Right atrium auricular region (tissue), 2 donors: ENCODE results near the gene LRIG1. TPM values are rescaled to one million over a fixed set of nuclear protein-coding genes. Genes with fewer than 3 reads are reported as not detected.

ENCODE experiments used
- DNase-seq: peaks from one replicate; pipeline ENCODE4 v3.0.0-alpha.2; 2019; ENCODE audit warnings: low spot score
- H3K27ac ChIP-seq, 2 donors: fragments of 200-600 bp; sonication (generic); 1 replicate in 1 of 2; 2 replicates in 1 of 2; pipeline ENCODE4 v1.5.1; 2016 to 2019
- H3K27me3 ChIP-seq, 2 donors: fragments of 200-600 bp; sonication (generic); one replicate each; pipeline versions ENCODE4 v1.5.1 to v1.6.0; 2017 to 2019
- H3K36me3 ChIP-seq: fragments of 200-600 bp; sonication (generic); one replicate; pipeline ENCODE4 v1.5.1; 2016
- H3K4me1 ChIP-seq, 2 donors: fragments of 200-600 bp; sonication (generic); one replicate each; pipeline versions ENCODE4 v1.5.1 to v1.6.0; 2017 to 2019
- H3K4me3 ChIP-seq, 2 donors: fragments of 200-600 bp; sonication (generic); 1 replicate in 1 of 2; 2 replicates in 1 of 2; pipeline ENCODE4 v1.5.1; 2017 to 2019; ENCODE audit warnings: mild to moderate bottlenecking in 1 of 2, moderate library complexity in 1 of 2
- H3K9me3 ChIP-seq, 2 donors: fragments of 200-600 bp; sonication (generic); one replicate each; pipeline ENCODE4 v1.5.1; 2019
- total RNA-seq, 2 donors: library from RNA; depleted of rRNA; stranded (reverse); fragments of >200 nt; gene quantifications; one replicate each; pipeline ENCODE4 v1.1.0, GENCODE V29; 2016
- TF ChIP-seq, protein P1 (sequence below), 2 donors: fragments of 200-600 bp; sonication (generic); IDR thresholded peaks; one replicate each; pipeline ENCODE4 v1.5.1; 2019; ENCODE audit warnings: antibody characterized with exemption in 2 of 2

The LRIG1 gene
- total RNA-seq, 2 donors from 2014 or later, result 147 to 179 TPM

DNA sequence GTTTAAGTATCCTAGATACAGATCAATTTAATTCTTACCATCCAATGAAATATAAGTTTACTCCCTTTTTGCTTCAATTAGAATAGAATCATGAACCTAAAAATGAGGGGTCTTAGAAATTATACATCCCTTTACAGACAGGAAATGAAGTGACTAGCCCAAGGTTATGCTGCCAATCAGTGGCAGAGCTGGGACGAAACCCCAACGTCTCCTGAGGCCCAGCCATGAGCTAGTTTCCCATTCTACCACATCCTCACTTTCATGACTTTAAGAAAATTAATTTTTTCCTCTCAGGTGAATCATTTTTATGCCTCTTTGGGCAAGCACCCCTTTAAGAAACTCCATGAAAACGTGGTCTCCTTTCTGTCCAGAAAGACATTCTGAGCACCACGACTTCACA lies 11.2 kb downstream of the LRIG1 start:
- Histone ChIP-seq H3K4me3 (no peak overlapping the region), H3K27ac (peak overlapping the region; percentile 93 to 97), H3K9me3 (no peaks in the 10 kb centered on the region), H3K27me3 (no peaks in the 10 kb centered on the region), H3K36me3 (no peaks in the 10 kb centered on the region), H3K4me1 (peaks cover 0 to 83% of the 10 kb centered on the region in 2 donors)
- no peak for DNase-seq
- TF ChIP-seq, protein P1, sequence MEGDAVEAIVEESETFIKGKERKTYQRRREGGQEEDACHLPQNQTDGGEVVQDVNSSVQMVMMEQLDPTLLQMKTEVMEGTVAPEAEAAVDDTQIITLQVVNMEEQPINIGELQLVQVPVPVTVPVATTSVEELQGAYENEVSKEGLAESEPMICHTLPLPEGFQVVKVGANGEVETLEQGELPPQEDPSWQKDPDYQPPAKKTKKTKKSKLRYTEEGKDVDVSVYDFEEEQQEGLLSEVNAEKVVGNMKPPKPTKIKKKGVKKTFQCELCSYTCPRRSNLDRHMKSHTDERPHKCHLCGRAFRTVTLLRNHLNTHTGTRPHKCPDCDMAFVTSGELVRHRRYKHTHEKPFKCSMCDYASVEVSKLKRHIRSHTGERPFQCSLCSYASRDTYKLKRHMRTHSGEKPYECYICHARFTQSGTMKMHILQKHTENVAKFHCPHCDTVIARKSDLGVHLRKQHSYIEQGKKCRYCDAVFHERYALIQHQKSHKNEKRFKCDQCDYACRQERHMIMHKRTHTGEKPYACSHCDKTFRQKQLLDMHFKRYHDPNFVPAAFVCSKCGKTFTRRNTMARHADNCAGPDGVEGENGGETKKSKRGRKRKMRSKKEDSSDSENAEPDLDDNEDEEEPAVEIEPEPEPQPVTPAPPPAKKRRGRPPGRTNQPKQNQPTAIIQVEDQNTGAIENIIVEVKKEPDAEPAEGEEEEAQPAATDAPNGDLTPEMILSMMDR (IDR thresholded peaks at IDR 0.05), result no peak

DNA sequence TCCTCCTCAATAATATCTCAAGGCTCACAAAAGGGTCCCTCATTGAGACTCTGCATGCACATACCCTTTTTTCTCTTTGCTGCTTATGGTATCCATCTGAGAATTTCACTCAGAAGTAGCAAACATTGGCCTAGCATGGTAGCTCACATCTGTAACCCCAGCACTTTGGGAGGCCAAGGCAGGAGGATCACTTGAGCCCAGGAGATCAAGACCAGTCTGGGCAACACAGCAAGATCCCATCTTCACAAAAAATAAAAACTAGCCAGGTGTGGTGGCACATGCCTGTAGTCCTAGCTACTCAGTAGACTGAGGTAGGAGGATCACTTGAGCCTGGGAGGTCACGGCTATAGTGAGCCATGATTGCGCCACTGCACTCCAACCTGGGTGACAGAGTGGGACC lies 11.7 kb downstream of the LRIG1 start:
- DNase-seq, result no peak
- no peaks in the 10 kb centered on the region for H3K27me3 ChIP-seq
- no peaks in the 10 kb centered on the region for H3K36me3 ChIP-seq
- H3K27ac ChIP-seq, result peak overlapping the region; percentile 93 to 97
- H3K4me3 ChIP-seq, result no peak overlapping the region
- TF ChIP-seq, protein P1 (IDR thresholded peaks at IDR 0.05), result no peak
- peaks cover 0 to 83% of the 10 kb centered on the region in 2 donors for H3K4me1 ChIP-seq
- no peaks in the 10 kb centered on the region for H3K9me3 ChIP-seq

DNA sequence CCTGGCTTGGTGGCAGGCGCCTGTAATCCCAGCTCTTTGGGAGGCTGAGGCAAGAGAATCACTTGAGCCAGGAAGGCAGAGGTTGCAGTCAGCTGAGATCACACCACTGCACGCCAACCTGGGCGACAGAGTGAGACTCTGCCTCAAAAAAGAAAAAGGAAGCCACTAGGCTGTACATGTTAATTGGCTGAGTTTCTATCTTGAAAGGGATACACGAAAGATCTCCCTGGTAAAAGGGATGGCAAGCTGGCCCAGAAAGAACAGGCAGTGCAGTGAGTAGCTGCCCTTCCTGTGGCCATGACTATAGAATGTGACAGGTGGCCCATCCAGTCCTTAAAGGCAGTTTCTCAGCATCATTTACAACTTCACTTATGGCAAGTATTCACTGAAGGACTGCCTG lies 12.3 kb downstream of the LRIG1 start:
- H3K4me3 ChIP-seq, result no peak overlapping the region
- no peak for DNase-seq
- H3K36me3 ChIP-seq, result no peaks in the 10 kb centered on the region
- peak overlapping the region; percentile 93 to 97 for H3K27ac ChIP-seq
- peaks cover 0 to 83% of the 10 kb centered on the region in 2 donors for H3K4me1 ChIP-seq
- TF ChIP-seq, protein P1 (IDR thresholded peaks at IDR 0.05), result no peak
- no peaks in the 10 kb centered on the region for H3K27me3 ChIP-seq
- no peaks in the 10 kb centered on the region for H3K9me3 ChIP-seq

DNA sequence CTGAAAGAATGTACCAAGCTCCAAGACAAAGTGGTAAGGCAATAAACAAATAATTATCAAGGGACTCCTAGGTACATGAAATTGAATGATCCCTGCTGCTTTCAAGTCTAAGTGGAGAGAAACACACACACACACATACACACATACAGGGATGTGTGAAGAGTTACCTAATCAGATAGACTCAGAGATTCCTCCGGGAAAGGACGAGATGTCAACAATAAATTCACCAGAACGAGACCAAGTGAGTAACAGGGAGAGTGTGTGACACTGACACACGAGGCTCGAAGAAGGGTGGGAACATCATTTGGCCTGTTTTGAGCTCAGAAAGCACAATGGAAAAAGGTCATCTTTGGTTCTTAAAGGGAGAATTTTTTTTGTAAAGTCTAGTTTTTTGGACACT lies 13.4 kb downstream of the LRIG1 start:
- Histone ChIP-seq H3K4me3 (no peak overlapping the region), H3K4me1 (peaks cover 0 to 83% of the 10 kb centered on the region in 2 donors), H3K27ac (peak overlapping the region; percentile 93 to 97), H3K27me3 (no peaks in the 10 kb centered on the region), H3K9me3 (no peaks in the 10 kb centered on the region), H3K36me3 (no peaks in the 10 kb centered on the region)
- TF ChIP-seq, protein P1 (IDR thresholded peaks at IDR 0.05), result no peak
- DNase-seq, result no peak

DNA sequence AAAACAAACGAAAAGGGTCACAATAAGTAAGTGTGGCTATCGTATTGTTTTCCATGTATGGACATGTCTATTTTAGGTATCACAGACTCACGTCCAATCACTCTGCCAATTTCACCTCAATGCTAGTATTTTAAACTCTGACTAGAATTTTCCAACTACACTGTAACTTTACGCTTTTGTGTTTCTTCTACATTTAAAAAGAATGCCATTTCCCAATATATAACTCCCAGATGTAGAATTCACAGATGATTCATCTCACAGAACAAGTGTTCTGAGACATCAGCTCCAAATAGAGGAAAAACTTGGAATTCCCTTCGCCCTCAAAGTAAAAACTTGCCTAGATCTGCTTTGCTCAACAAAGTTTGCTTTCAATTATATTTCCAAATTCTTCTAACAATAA lies 14.2 kb downstream of the LRIG1 start:
- Histone ChIP-seq H3K27ac (peak overlapping the region; percentile 93 to 97), H3K27me3 (no peaks in the 10 kb centered on the region), H3K36me3 (no peaks in the 10 kb centered on the region), H3K4me1 (peaks cover 0 to 83% of the 10 kb centered on the region in 2 donors), H3K4me3 (no peak overlapping the region), H3K9me3 (no peaks in the 10 kb centered on the region)
- DNase-seq, result no peak
- TF ChIP-seq, protein P1 (IDR thresholded peaks at IDR 0.05), result no peak

DNA sequence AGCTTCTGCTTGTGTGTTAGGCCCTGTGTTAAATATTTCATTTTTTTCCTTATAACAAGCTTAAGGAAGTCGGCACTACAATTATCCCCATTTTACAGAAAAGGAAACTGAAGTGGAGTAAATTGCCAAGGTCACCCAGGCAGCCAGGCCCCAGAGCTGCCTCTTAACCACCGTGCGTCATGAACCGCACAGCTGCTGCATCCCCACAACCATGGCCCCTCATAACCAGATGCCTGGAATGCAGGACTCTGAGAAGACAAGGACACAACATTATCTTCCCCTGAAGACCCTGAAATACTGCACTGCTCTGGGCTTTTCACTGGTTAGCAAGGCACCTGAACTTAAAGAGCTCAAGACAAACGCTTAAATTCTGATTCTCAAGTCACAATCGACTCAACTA lies 14.6 kb downstream of the LRIG1 start:
- no peaks in the 10 kb centered on the region for H3K9me3 ChIP-seq
- DNase-seq, result no peak
- no peaks in the 10 kb centered on the region for H3K27me3 ChIP-seq
- H3K27ac ChIP-seq, result peak overlapping the region; percentile 93 to 97
- TF ChIP-seq, protein P1 (IDR thresholded peaks at IDR 0.05), result no peak
- H3K36me3 ChIP-seq, result no peaks in the 10 kb centered on the region
- no peak overlapping the region for H3K4me3 ChIP-seq
- H3K4me1 ChIP-seq, result peaks cover 0 to 83% of the 10 kb centered on the region in 2 donors
